ENCODE results near the gene IPO9. TPM values are rescaled to one million over a fixed set of nuclear protein-coding genes. Genes with fewer than 3 reads are reported as not detected.
A peak's percentile ranks its signal among the peaks of the same experiment; 100 is the strongest.

The IPO9 gene
- total RNA-seq, 4 donors from 2014 or later, result 8.8 to 48.5 (median 35.2) TPM

DNA sequence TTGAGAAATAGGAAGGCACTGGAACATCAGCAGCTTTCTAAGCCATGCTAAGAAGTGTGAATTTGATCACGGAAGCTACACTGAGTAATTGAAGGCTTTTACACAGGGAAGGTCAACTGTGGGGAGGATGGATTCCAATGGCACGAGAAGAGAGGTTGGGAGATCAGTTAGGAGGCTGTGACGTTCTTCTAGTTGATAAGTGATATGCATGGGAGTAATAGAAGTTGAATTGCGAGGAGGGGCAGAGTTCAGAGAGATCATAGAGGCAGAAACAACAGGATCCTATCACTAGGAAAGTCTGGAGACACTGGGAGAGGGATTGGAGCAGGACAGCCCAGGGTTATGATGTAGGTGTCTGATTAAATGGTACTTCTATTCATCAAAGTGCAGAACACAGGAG is 101.2 kb downstream of the IPO9 start:
- intact Hi-C loops (cut with DNase I; ENCODE audit: low total_unique reads), result no loop called here
- H3K9me3 ChIP-seq, result no peaks in the 10 kb centered on the region
- peak overlapping the region; percentile 45 to 67 for H3K27ac ChIP-seq
- DNase-seq, result no peak
- TF ChIP-seq, protein P1, sequence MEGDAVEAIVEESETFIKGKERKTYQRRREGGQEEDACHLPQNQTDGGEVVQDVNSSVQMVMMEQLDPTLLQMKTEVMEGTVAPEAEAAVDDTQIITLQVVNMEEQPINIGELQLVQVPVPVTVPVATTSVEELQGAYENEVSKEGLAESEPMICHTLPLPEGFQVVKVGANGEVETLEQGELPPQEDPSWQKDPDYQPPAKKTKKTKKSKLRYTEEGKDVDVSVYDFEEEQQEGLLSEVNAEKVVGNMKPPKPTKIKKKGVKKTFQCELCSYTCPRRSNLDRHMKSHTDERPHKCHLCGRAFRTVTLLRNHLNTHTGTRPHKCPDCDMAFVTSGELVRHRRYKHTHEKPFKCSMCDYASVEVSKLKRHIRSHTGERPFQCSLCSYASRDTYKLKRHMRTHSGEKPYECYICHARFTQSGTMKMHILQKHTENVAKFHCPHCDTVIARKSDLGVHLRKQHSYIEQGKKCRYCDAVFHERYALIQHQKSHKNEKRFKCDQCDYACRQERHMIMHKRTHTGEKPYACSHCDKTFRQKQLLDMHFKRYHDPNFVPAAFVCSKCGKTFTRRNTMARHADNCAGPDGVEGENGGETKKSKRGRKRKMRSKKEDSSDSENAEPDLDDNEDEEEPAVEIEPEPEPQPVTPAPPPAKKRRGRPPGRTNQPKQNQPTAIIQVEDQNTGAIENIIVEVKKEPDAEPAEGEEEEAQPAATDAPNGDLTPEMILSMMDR (IDR thresholded peaks at IDR 0.05), result no peak
- TF ChIP-seq POLR2A (IDR thresholded peaks at IDR 0.05), result no peak
- H3K4me3 ChIP-seq, result no peak overlapping the region
- H3K36me3 ChIP-seq, result no peaks in the 10 kb centered on the region
- H3K27me3 ChIP-seq, result no peaks in the 10 kb centered on the region
- peaks cover 0 to 13% of the 10 kb centered on the region in 2 donors for H3K4me1 ChIP-seq

DNA sequence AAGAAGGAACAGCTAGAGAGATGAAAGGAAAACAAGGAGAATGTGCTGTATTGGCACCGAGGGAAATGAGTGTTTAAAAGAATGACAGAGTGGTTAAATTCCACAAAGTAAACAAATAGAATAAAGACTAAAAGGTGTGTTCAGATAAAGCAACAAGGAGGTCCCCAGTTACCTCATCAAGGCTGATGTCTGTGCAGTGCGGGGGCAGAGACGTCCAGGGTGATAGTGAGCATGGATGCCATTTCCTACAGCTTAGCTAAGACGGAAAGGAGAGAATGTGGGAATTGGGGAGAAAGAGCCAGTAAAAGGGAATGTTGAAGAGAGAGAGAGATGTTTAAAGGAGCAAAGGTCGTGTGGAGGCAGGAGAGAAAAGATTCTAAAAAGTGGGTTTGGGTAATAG is 101.8 kb downstream of the IPO9 start:
- Histone ChIP-seq H3K9me3 (no peaks in the 10 kb centered on the region), H3K4me3 (no peak overlapping the region), H3K36me3 (no peaks in the 10 kb centered on the region), H3K27me3 (no peaks in the 10 kb centered on the region), H3K4me1 (peaks cover 0 to 12% of the 10 kb centered on the region in 2 donors), H3K27ac (peak overlapping the region; percentile 45 to 67)
- TF ChIP-seq POLR2A (IDR thresholded peaks at IDR 0.05), result no peak
- TF ChIP-seq, protein P1 (IDR thresholded peaks at IDR 0.05), result no peak
- DNase-seq, result no peak
- intact Hi-C loops (cut with DNase I; ENCODE audit: low total_unique reads), result no loop called here

MicroRNAs within 50 kb of the gene (microRNA counts, 767-probe panel; counts per million panel counts)
- microRNA hsa-miR-1231, result 0 counts per million in 2 donors

Small RNA genes within 50 kb of the gene (microRNA-seq; reads per million reads assigned to microRNA genes)
- gene MIR1231 (ENCODE audit: borderline microRNAs expressed, borderline replicate concordance), result not detected
- not detected for gene MIR6739 (ENCODE audit: borderline microRNAs expressed, borderline replicate concordance)

Small RNA genes within 50 kb of the gene (small RNA-seq; reads per million reads assigned to genes)
- not detected for gene MIR1231
- not detected for gene MIR6739

Other genes with a start within 250 kb of the IPO9 start
- 10 to 100 TPM in 2 of 4 donors, 1 to 10 TPM in 2; 2.1 to 52.8 (median 12.0) TPM for gene SHISA4, start 59.7 kb downstream of the IPO9 start, total RNA-seq
- 100 to 1,000 TPM in 3 of 4 donors, 10 to 100 TPM in 1; 38.9 to 377 (median 147) TPM for gene LMOD1, start 117.4 kb downstream of the IPO9 start, total RNA-seq
- gene TIMM17A, start 126.3 kb downstream of the IPO9 start, total RNA-seq, result 10 to 100 TPM; 18.7 to 34.9 (median 29.7) TPM
- gene RNPEP, start 153.5 kb downstream of the IPO9 start, total RNA-seq, result 10 to 100 TPM; 17.9 to 64.8 (median 41.7) TPM
- gene ELF3, start 181.4 kb downstream of the IPO9 start, total RNA-seq, result 10 to 100 TPM in 1 of 4 donors, 1 to 10 TPM in 3; 1.0 to 67.7 (median 2.0) TPM

All from uterus (tissue), 4 donors.